A673 (cell line): ENCODE results near the gene SPATA2L. TPM values are rescaled to one million over a fixed set of nuclear protein-coding genes. Genes with fewer than 3 reads are reported as not detected.
"Not testable (repeated sequence)": the region's sequence is repeated elsewhere in the genome, so short reads cannot be mapped to it uniquely, and the experiment has no call there.

Experiments used
- BruUV-seq: library from RNA; stranded (reverse); fragments of 400-500 nt; replicated peaks from 2 replicates; lab custom pipeline; 2021; lab: Mats Ljungman, UMichigan
- CTCF ChIA-PET: fragments of 300-600 bp; sonication (Branson Sonifier 250); formaldehyde crosslinking; loops from one replicate; lab custom pipeline; 2022; ENCODE audit warnings: antibody characterized with exemption; lab: Charles Lee
- POLR2A ChIA-PET: fragments of 300-600 bp; sonication (Branson Sonifier 250); formaldehyde crosslinking; loops from one replicate; lab custom pipeline; 2022; ENCODE audit warnings: antibody characterized with exemption; ENCODE audit not compliant: low non-redundant PET; lab: Charles Lee
- DNase-seq: peaks from one replicate; pipeline ENCODE4 v3.0.0-alpha.2; 2015; ENCODE audit warnings: low spot score
- H3K27ac ChIP-seq: fragments of 200-600 bp; sonication (generic); 2 replicates; pipeline ENCODE4 v1.5.1; 2016; ENCODE audit warnings: mixed run types, low read depth, mild to moderate bottlenecking, mixed read lengths, antibody characterized with exemption, low read length; ENCODE audit not compliant: poor library complexity, severe bottlenecking
- H3K27me3 ChIP-seq: fragments of 200-600 bp; sonication (generic); replicated peaks from 2 replicates; pipeline ENCODE4 v1.6.1; 2017; ENCODE audit warnings: mixed run types, low read depth, mild to moderate bottlenecking, mixed read lengths, antibody characterized with exemption, low read length; ENCODE audit not compliant: insufficient read depth, poor library complexity
- H3K36me3 ChIP-seq: fragments of 200-600 bp; sonication (generic); 2 replicates; pipeline ENCODE4 v1.6.1; 2016; ENCODE audit warnings: mixed run types, mild to moderate bottlenecking, mixed read lengths, antibody characterized with exemption, low read length; ENCODE audit not compliant: insufficient read depth, poor library complexity, severe bottlenecking
- H3K4me1 ChIP-seq: fragments of 200-600 bp; sonication (generic); 2 replicates; pipeline ENCODE4 v1.6.1; 2017; ENCODE audit warnings: mixed run types, mild to moderate bottlenecking, mixed read lengths, antibody characterized with exemption, low read length; ENCODE audit not compliant: insufficient read depth, poor library complexity, severe bottlenecking
- H3K4me3 ChIP-seq: fragments of 200-600 bp; sonication (generic); 2 replicates; pipeline ENCODE4 v1.5.1; 2016; ENCODE audit warnings: low read depth, mixed run types, mild to moderate bottlenecking, mixed read lengths, low read length; ENCODE audit not compliant: poor library complexity, severe bottlenecking
- H3K9me3 ChIP-seq: fragments of 200-600 bp; sonication (generic); 2 replicates; pipeline ENCODE4 v1.6.1; 2016; ENCODE audit warnings: mixed run types, low read depth, mild to moderate bottlenecking, mixed read lengths, antibody characterized with exemption, low read length; ENCODE audit not compliant: poor library complexity, severe bottlenecking
- EZH2 ChIP-seq: fragments of 200-600 bp; sonication (generic); IDR thresholded peaks from 2 replicates; pipeline ENCODE4 v1.6.1; 2017; ENCODE audit warnings: borderline replicate concordance, low read depth, mild to moderate bottlenecking, mixed read lengths, antibody characterized with exemption, low read length; ENCODE audit not compliant: poor library complexity, severe bottlenecking
- intact Hi-C: fragments of 100-400 bp; cut with micrococcal nuclease; formaldehyde crosslinking; loops from one replicate; pipeline ENCODE4 v1.10.0; 2022; ENCODE audit not compliant: unreplicated experiment
- total RNA-seq: library from RNA; stranded (reverse); gene quantifications from 2 replicates; pipeline ENCODE4 v1.2.3, GENCODE V29; 2021
- TF ChIP-seq, protein P1 (sequence below): fragments of 300-800, 200-600 bp; sonication (generic); conservative IDR thresholded peaks from 2 replicates; pipeline ENCODE4 v1.5.1; 2017; ENCODE audit warnings: low read depth, mild to moderate bottlenecking, antibody characterized with exemption, low read length, moderate library complexity, mixed read lengths

The SPATA2L gene
- total RNA-seq, 1 experiment from 2014 or later: 19.1 TPM

DNA sequence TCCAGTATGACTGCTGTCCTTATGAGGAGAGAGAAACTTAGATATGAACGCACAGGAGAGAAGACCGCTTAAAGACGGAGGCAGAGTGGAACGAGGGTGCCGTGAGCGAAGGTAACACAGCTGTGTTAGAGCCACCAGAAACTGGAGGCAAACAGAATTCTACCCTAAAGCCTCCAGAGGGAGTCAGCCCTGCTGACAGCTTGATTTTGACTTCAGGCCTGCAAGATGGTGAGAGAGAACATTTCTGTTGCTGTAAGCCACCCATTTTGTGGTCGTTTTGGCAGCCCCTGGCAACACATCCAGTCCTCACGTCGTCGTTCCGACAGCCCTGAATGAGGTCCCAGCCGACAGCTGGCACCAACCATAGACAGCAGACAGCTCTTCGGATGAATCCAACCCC is 2.8 kb upstream of the SPATA2L start:
- CTCF ChIA-PET: no interaction called here
- TF ChIP-seq, protein P1, sequence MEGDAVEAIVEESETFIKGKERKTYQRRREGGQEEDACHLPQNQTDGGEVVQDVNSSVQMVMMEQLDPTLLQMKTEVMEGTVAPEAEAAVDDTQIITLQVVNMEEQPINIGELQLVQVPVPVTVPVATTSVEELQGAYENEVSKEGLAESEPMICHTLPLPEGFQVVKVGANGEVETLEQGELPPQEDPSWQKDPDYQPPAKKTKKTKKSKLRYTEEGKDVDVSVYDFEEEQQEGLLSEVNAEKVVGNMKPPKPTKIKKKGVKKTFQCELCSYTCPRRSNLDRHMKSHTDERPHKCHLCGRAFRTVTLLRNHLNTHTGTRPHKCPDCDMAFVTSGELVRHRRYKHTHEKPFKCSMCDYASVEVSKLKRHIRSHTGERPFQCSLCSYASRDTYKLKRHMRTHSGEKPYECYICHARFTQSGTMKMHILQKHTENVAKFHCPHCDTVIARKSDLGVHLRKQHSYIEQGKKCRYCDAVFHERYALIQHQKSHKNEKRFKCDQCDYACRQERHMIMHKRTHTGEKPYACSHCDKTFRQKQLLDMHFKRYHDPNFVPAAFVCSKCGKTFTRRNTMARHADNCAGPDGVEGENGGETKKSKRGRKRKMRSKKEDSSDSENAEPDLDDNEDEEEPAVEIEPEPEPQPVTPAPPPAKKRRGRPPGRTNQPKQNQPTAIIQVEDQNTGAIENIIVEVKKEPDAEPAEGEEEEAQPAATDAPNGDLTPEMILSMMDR: no peak
- no peak for TF ChIP-seq EZH2
- no peaks in the 10 kb centered on the region for H3K9me3 ChIP-seq
- peaks cover 10% of the 10 kb centered on the region for H3K4me1 ChIP-seq
- no peaks in the 10 kb centered on the region for H3K36me3 ChIP-seq
- POLR2A ChIA-PET: no interaction called here
- intact Hi-C loops: loop anchor here (10.0 kb wide), 2 partner anchors 161 to 211 kb away; partner anchors contain the start of gene MC1R
- no peaks in the 10 kb centered on the region for H3K27me3 ChIP-seq
- H3K27ac ChIP-seq: no peak overlapping the region
- no TSS peak for BruUV-seq
- no peak overlapping the region for H3K4me3 ChIP-seq
- no peak for DNase-seq

DNA sequence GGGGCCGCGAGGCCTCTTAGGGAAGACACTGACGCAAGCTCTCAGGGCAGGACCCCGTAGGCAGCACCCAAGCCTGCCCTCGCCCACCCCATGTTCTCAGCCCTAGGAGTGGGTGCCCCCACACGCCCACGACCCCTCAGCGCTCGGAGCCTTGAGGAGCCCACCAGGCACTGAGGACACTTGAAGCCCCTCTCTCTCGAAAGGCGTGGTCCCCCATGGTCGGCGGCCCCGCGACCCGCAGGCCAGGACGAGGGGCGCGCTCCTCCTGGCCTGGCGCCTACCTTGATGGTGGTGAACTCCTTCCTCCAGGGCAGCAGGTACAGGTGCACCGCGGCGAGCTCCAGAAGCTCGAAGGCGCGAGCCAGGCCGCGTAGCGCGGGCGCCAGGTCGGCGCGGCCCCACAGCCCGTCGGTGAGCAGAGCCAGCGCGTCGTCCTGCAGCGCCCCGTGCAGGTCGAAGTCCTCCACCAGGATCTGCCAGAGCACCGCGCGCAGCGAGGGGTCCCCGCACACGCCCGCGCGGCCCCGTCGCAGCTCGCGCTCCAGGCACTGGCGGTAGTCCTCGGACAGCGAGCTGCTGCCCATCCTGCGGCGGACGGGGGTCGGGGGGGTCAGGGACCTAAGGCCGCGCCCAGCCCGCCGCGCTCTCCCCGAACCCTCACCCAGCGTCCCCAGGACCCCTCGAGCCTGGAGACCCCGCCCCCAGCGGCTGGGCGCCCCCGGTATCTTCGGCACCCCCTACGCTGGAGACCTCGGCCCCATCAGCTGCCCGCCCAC is 668 bp downstream of the SPATA2L start:
- BruUV-seq: no TSS peak
- peak overlapping the region; percentile 76 for H3K27ac ChIP-seq
- no peak for TF ChIP-seq EZH2
- TF ChIP-seq, protein P1: peak; percentile 41
- intact Hi-C loops: loop anchor here (10.0 kb wide), 2 partner anchors 164 to 214 kb away; partner anchors contain the start of gene MC1R
- ChIA-PET POLR2A (interaction anchor here (0.6 to 0.7 kb wide), 2 partner anchors 12 to 85 kb away, joined by 3 read pairs; no protein-coding TSS in a partner anchor), CTCF (interaction anchor here (1.0 kb wide), 1 partner anchor 160 kb away, joined by 3 read pairs; no protein-coding TSS in a partner anchor)
- peaks cover 23% of the 10 kb centered on the region for H3K36me3 ChIP-seq
- no peaks in the 10 kb centered on the region for H3K9me3 ChIP-seq
- H3K27me3 ChIP-seq: no peaks in the 10 kb centered on the region
- DNase-seq: peak; percentile 71
- H3K4me3 ChIP-seq: peak overlapping the region; percentile 80
- H3K4me1 ChIP-seq: peaks cover 10% of the 10 kb centered on the region

- BruUV-seq: no TSS peak
- ChIA-PET POLR2A (interaction anchor here (0.5 to 0.7 kb wide), 4 partner anchors 11 to 173 kb away, joined by 3 to 6 read pairs (median 3); partner anchors contain the start of gene TCF25), CTCF (interaction anchor here (0.6 to 1.0 kb wide), 2 partner anchors 15 to 161 kb away, joined by 3 to 4 read pairs; no protein-coding TSS in a partner anchor)
- Histone ChIP-seq H3K4me3 (peak overlapping the region; percentile 80), H3K4me1 (peaks cover 10% of the 10 kb centered on the region), H3K36me3 (peaks cover 24% of the 10 kb centered on the region), H3K27ac (peak overlapping the region; percentile 76), H3K27me3 (no peaks in the 10 kb centered on the region), H3K9me3 (no peaks in the 10 kb centered on the region)
- intact Hi-C loops: loop anchor here (10.0 kb wide), 2 partner anchors 165 to 215 kb away; partner anchors contain the start of gene MC1R
- TF ChIP-seq, protein P1: peak; percentile 52
- TF ChIP-seq EZH2: no peak
- peak; percentile 97 for DNase-seq
These were observed 1.3 kb downstream of the SPATA2L start for GRCh38 chr16:89700100-89700648.

GRCh38 chr16:89699629-89700099 is 1.8 kb downstream of the SPATA2L start:
- POLR2A ChIA-PET: interaction anchor here (0.5 to 0.7 kb wide), 5 partner anchors 11 to 173 kb away, joined by 3 to 6 read pairs (median 3); partner anchors contain the start of gene TCF25
- H3K27ac ChIP-seq: peak overlapping the region; percentile 76

More at GRCh38 chr16:89699629-89700099, 1.8 kb downstream of the SPATA2L start:
- Histone ChIP-seq H3K4me3 (peak overlapping the region; percentile 80), H3K4me1 (peaks cover 10% of the 10 kb centered on the region), H3K36me3 (peaks cover 29% of the 10 kb centered on the region)
- intact Hi-C loops: loop anchor here (10.0 kb wide), 2 partner anchors 165 to 215 kb away; partner anchors contain the start of gene MC1R
- not testable (repeated sequence) for H3K9me3 ChIP-seq, BruUV-seq, H3K27me3 ChIP-seq, DNase-seq
- CTCF ChIA-PET: interaction anchor here (0.6 to 1.0 kb wide), 2 partner anchors 15 to 161 kb away, joined by 3 to 4 read pairs; no protein-coding TSS in a partner anchor
